Hippocampal formation (tissue), 2 donors: Measurements from ENCODE around the gene HJURP.

Source experiments
- DNase-seq, 2 donors: peaks; one replicate each; lab custom pipeline; 2025; lab: John Stamatoyannopoulos, UW

The HJURP gene

DNA sequence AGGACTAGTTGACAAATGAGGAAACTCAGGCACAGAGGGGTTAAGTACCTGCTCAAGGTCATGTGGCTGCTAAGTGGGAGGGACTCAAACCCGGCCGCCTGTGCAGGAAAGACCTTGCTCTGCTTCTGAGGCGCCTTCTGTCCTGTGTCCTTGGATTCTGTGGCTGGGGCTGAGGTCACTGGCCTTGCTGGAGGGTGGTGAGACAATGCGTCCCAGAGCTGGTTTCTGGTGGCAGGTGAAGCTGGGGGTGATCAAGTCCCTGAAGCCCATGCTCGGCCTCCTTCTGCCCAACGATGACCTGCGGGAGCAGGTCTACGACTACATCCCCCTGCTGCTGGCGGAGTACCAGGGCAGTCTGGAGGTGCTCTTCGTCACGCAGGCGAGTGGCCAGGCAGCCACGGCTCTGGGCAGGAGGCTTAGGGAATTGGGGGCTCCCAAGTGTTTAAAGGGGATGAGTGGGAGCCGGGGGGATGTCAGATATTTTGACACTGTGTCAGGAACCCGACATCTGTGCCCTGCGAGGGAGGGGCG, 60.1 kb downstream of the HJURP start:
- DNase-seq: no peak

DNA sequence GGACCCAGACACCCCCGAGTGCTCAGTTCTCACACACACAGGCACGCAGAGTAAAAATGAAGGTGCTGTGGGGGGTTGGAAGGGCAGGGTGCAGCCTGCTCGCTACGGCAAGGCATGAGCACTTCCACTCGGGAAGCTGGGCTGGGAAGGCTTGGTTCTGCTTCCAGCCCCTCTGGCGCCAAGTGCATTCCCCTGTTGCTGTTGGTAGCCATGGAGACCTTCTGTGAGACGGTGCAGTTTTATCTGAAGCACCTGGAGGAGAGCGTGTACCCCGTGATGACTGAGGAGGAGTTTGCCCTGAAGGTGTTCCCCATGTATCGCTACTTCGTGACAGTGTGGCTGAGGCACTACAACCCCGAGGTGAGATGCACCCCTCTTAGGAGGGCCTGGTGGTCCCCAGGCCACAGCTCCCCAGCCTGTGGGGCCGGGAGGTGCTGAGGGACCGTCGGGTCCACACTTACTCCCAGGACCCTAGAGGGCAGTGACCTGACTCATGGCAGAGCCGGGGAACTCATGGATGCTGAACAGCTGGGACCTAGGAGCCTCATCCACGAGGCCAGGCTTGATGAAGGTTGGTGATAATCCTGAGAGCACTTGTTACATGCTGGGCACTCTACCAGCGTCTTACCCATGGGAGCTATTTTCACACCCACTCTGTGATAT, 60.7 kb downstream of the HJURP start:
- no peak for DNase-seq

- no peak for DNase-seq
Observed at GRCh38 chr2:233792720-233793119, 61.6 kb downstream of the HJURP start.

- DNase-seq: no peak
Observed at GRCh38 chr2:233791883-233792329, 62.4 kb downstream of the HJURP start.

DNA sequence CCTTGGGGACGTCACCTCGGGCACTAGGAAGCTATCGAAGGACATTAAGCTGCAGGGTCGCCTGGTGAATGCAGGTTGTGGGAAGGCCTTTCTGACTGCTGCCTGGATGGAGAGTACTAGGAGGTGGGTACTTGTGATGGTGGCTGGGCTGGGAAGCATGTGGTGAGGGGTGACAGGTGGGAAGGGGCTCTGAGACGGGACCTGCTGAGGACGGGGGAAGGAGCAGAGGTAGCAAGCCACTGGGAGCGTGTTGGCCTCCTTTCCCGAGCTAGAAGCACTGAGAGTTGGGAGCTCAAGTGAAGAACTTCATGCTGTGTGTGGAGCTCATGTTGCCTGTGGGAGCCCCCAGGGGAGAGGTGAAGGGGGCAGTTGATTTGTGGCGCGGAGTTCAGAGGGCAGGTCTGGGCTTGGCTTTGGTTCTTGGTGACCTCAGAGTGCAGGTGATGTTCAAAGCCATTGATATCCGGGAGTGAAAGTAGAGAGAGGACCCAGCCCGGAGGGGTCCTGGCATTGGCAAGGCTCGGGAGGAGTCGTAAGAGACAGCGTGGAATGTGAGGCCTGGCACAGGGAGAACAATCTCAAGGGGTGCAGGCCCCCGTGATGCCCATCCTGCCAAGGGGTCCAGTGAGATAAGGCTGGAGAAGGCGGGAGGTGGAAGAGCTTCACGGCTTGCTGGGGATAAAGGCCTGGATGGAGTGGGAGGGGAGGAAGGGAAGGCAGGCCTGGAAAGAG, 63.0 kb downstream of the HJURP start:
- DNase-seq: no peak

GRCh38 chr2:233789554-233789953, 64.8 kb downstream of the HJURP start:
- no peak for DNase-seq
